GM21825 (cell line): ENCODE results near the gene ATF2.
"Not testable (repeated sequence)": the region's sequence is repeated elsewhere in the genome, so short reads cannot be mapped to it uniquely, and the experiment has no call there.

Experiments
- ATAC-seq: cut with Tn5 transposase; IDR thresholded peaks from one replicate; pipeline ENCODE4 v1.9.1; 2021; ENCODE audit warnings: mild to moderate bottlenecking, moderate library complexity; ENCODE audit not compliant: unreplicated experiment

The ATF2 gene

GRCh38 chr2:175097297-175097696 is 70.7 kb downstream of the ATF2 start:
- no peak for ATAC-seq

- not testable (repeated sequence) for ATAC-seq
Measured at GRCh38 chr2:175084117-175084516, 83.9 kb downstream of the ATF2 start.

GRCh38 chr2:175080479-175080878 is 87.5 kb downstream of the ATF2 start:
- ATAC-seq = no peak

GRCh38 chr2:175076272-175076671 is 91.7 kb downstream of the ATF2 start:
- no peak for ATAC-seq

GRCh38 chr2:175074478-175074877 is 93.5 kb downstream of the ATF2 start:
- no peak for ATAC-seq

GRCh38 chr2:175068534-175068933 is 99.5 kb downstream of the ATF2 start:
- no peak for ATAC-seq

- no peak for ATAC-seq
Measured at GRCh38 chr2:175066411-175066810, 101.6 kb downstream of the ATF2 start.

GRCh38 chr2:175064797-175065196 is 103.2 kb downstream of the ATF2 start:
- ATAC-seq = no peak

- ATAC-seq = no peak
Measured at GRCh38 chr2:175063741-175064140, 104.3 kb downstream of the ATF2 start.

GRCh38 chr2:175062787-175063585 is 105.0 kb downstream of the ATF2 start:
- ATAC-seq = no peak

GRCh38 chr2:175057078-175057685 is 110.8 kb downstream of the ATF2 start:
- ATAC-seq = no peak

GRCh38 chr2:175055993-175056392 is 112.0 kb downstream of the ATF2 start:
- ATAC-seq = no peak

- no peak for ATAC-seq
Measured at GRCh38 chr2:175054340-175054739, 113.7 kb downstream of the ATF2 start.

- ATAC-seq = no peak
Measured at GRCh38 chr2:175049661-175050060, 118.3 kb downstream of the ATF2 start.

GRCh38 chr2:175048275-175048674 is 119.7 kb downstream of the ATF2 start:
- no peak for ATAC-seq

- ATAC-seq = no peak
Measured at GRCh38 chr2:175039490-175039889, 128.5 kb downstream of the ATF2 start.

- no peak for ATAC-seq
Measured at GRCh38 chr2:175039031-175039430, 129.0 kb downstream of the ATF2 start.

GRCh38 chr2:175037941-175038340 is 130.1 kb downstream of the ATF2 start:
- no peak for ATAC-seq

GRCh38 chr2:175036582-175037018 is 131.4 kb downstream of the ATF2 start:
- ATAC-seq = no peak

- ATAC-seq = no peak
Measured at GRCh38 chr2:175035806-175036205, 132.2 kb downstream of the ATF2 start.

- no peak for ATAC-seq
Measured at GRCh38 chr2:175034716-175035115, 133.3 kb downstream of the ATF2 start.
